K562 (cell line): ENCODE measurements around the gene NDUFAF2. TPM values are rescaled to one million over a fixed set of nuclear protein-coding genes. Genes with fewer than 3 reads are reported as not detected.
A peak's percentile ranks its signal among the peaks of the same experiment; 100 is the strongest.

Experiments
- BRCA1 ChIP-seq, 2 experiments: fragments of 450-650 bp in 1 of 2; sonication (generic) in 1 of 2; formaldehyde crosslinking in 1 of 2; IDR thresholded peaks; 2 replicates each; pipeline versions ENCODE4 v1.5.0 to v1.6.1; 2017 to 2020; ENCODE audit warnings: mild to moderate bottlenecking in 1 of 2, missing genetic modification reagents in 1 of 2
- CBFA2T3 ChIP-seq: fragments of 450-650 bp; IDR thresholded peaks from 2 replicates; pipeline ENCODE4 v1.6.1; 2017
- CTCF ChIP-seq, 3 experiments: IDR thresholded peaks in 2 of 3; conservative IDR thresholded peaks in 1 of 3; 2 replicates each; pipeline ENCODE4 v1.5.1; 2011 to 2012; ENCODE audit warnings: low read length in 3 of 3, mild to moderate bottlenecking in 3 of 3, control low read depth in 2 of 3, improper control_type of control experiment in 1 of 3, inconsistent platforms in 1 of 3, low read depth in 1 of 3, mixed read lengths in 1 of 3, moderate library complexity in 1 of 3; ENCODE audit not compliant: insufficient read depth in 2 of 3
- HIVEP1 ChIP-seq: fragments of 250-450 bp; sonication (Bioruptor Pico); IDR thresholded peaks from 2 replicates; pipeline ENCODE4 v1.4.0; 2020; ENCODE audit warnings: mild to moderate bottlenecking
- HMGXB4 ChIP-seq: sonication (generic); formaldehyde crosslinking; IDR thresholded peaks from 2 replicates; pipeline ENCODE4 v1.8.1; 2023; ENCODE audit warnings: mild to moderate bottlenecking, missing genetic modification reagents
- KDM5B ChIP-seq: fragments of 200-600 bp; sonication (generic); IDR thresholded peaks from 2 replicates; pipeline ENCODE4 v1.6.1; 2012; ENCODE audit warnings: low read depth, mild to moderate bottlenecking, moderate library complexity, low read length, control low read depth, inconsistent platforms; ENCODE audit not compliant: insufficient replicate concordance
- MTF1 ChIP-seq: fragments of 250-450 bp; sonication (Bioruptor Pico); IDR thresholded peaks from 2 replicates; pipeline ENCODE4 v1.9.0; 2021; ENCODE audit warnings: moderate library complexity, mild to moderate bottlenecking, inconsistent platforms, borderline replicate concordance
- NFATC3 ChIP-seq: fragments of 450-650 bp; IDR thresholded peaks from 2 replicates; pipeline ENCODE4 v1.6.1; 2017; ENCODE audit warnings: mild to moderate bottlenecking
- PHB ChIP-seq: fragments of 250-450 bp; sonication (Bioruptor Pico); IDR thresholded peaks from 2 replicates; pipeline ENCODE4 v1.5.0; 2021
- POLR2A ChIP-seq: fragments of 450-650 bp; conservative IDR thresholded peaks from 2 replicates; pipeline ENCODE4 v1.6.1; 2016
- POLR2B ChIP-seq: fragments of 450-650 bp; IDR thresholded peaks from 2 replicates; pipeline ENCODE4 v1.6.1; 2018; ENCODE audit warnings: low read depth; ENCODE audit not compliant: partially characterized antibody
- RBM15 ChIP-seq: fragments of 200-400 bp; formaldehyde crosslinking; IDR thresholded peaks from 2 replicates; pipeline ENCODE4 v1.6.1; 2018; ENCODE audit warnings: mild to moderate bottlenecking, low read length, moderate library complexity; ENCODE audit not compliant: insufficient read depth
- SMARCE1 ChIP-seq: fragments of 450-650 bp; IDR thresholded peaks from 2 replicates; pipeline ENCODE4 v1.7.1; 2016; ENCODE audit warnings: mild to moderate bottlenecking
- THAP12 ChIP-seq: fragments of 250-450 bp; sonication (Bioruptor Pico); IDR thresholded peaks from 2 replicates; pipeline ENCODE4 v1.9.0; 2021; ENCODE audit warnings: mild to moderate bottlenecking, inconsistent platforms
- TSC22D4 ChIP-seq: fragments of 450-650 bp; IDR thresholded peaks from 2 replicates; pipeline ENCODE4 v1.6.1; 2016; ENCODE audit warnings: missing genetic modification characterization, missing biosample characterization, control low read depth
- ZFX ChIP-seq: sonication (generic); formaldehyde crosslinking; IDR thresholded peaks from 2 replicates; pipeline ENCODE4 v1.8.0; 2022; ENCODE audit warnings: mild to moderate bottlenecking, missing genetic modification reagents, moderate library complexity
- ZNF174 ChIP-seq: fragments of 250-450 bp; sonication (Bioruptor Pico); IDR thresholded peaks from 2 replicates; pipeline ENCODE4 v1.4.0; 2020; ENCODE audit warnings: mild to moderate bottlenecking
- ZNF23 ChIP-seq: fragments of 250-450 bp; sonication (Bioruptor Pico); IDR thresholded peaks from 2 replicates; pipeline ENCODE4 v1.4.0; 2020; ENCODE audit warnings: mild to moderate bottlenecking
- ZNF518B ChIP-seq: fragments of 250-450 bp; sonication (Bioruptor Pico); IDR thresholded peaks from 2 replicates; pipeline ENCODE4 v1.5.0; 2021; ENCODE audit warnings: mild to moderate bottlenecking, moderate library complexity
- polyA plus RNA-seq, 8 experiments: library from polyadenylated mRNA; depleted of rRNA in 4 of 8; stranded (reverse) in 5 of 8; unstranded in 3 of 8; fragments of >200 nt; fragmentation: Nextera tagmentation in 2 of 8; fragmentation: Illumina TruSeq in 1 of 8; extraction: Ambion mirVana in 2 of 8; extraction: Trizol in 1 of 8; gene quantifications; 2 replicates each; pipeline versions ENCODE4 v1.2.1 to v1.2.3, GENCODE V29; 2011 to 2014; ENCODE audit warnings: inconsistent platforms in 1 of 8, missing spikeins in 1 of 8
- total RNA-seq, 7 experiments: library from RNA; depleted of rRNA in 6 of 7; stranded (reverse); fragments of >200 nt in 6 of 7; fragmentation: Illumina TruSeq in 2 of 7; extraction: Trizol in 2 of 7; gene quantifications; 2 replicates each; pipeline versions ENCODE4 v1.2.1 to v1.2.3, GENCODE V29; 2011 to 2021; ENCODE audit warnings: low replicate concordance in 1 of 7
- TF ChIP-seq, protein P1 (sequence below): sonication (generic); formaldehyde crosslinking; IDR thresholded peaks from 2 replicates; pipeline ENCODE4 v1.8.0; 2022; ENCODE audit warnings: missing genetic modification reagents, mild to moderate bottlenecking, moderate library complexity, borderline replicate concordance

The NDUFAF2 gene
- total and polyA plus RNA-seq, 9 of the 15 experiments (the other 6 are each of a cell fraction or from before 2014, with no cell fraction given) = 56.0 to 155 (median 95.9) TPM

DNA sequence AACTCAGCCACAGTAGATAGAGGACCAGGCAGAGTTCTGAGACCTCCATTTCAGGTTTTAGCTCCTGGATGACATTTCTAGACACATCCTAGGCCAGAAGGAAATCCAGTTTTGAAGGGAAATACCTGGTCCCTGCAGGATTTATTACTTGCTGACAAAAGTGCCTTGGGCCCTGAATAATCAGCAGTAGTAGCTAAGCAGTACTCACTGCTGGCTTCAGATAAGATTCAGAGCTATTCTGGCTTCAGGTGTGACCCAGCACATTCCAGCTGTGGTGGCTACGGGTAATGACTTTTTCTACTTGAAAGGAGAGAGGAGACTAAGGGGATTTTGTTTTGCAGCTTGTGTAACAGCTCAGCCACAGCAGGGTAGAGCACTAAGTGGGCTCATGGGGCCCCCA, 34.0 kb downstream of the NDUFAF2 start (continued):
- TF ChIP-seq ZNF518B (no peak), RBM15 (no peak), HMGXB4 (CRISPR knock-in tag) (no peak), CTCF (IDR thresholded peaks at IDR 0.05 in 2 of 3, conservative IDR thresholded peaks at IDR 0.05 in 1 of 3; ENCODE audit: insufficient read depth in 2 of 3, low read depth in 1 of 3, low read length in 3 of 3) (no peak), THAP12 (CRISPR knock-in tag) (no peak), TSC22D4 (tag) (no peak), CBFA2T3 (peak; percentile 98), PHB (CRISPR knock-in tag) (no peak), ZFX (CRISPR knock-in tag) (no peak), ZNF23 (CRISPR knock-in tag) (no peak), MTF1 (CRISPR knock-in tag) (no peak), KDM5B (no peak), POLR2A (no peak), HIVEP1 (CRISPR knock-in tag) (no peak), BRCA1 (IDR thresholded peaks at IDR 0.05) (no peak), BRCA1 (CRISPR knock-in tag; IDR thresholded peaks at IDR 0.05) (no peak), POLR2B (no peak), NFATC3 (0 out of 2 replicates have a peak, but pooled peaks have one; percentile 52), SMARCE1 (peak; percentile 93), ZNF174 (CRISPR knock-in tag) (no peak)
- TF ChIP-seq, protein P1, sequence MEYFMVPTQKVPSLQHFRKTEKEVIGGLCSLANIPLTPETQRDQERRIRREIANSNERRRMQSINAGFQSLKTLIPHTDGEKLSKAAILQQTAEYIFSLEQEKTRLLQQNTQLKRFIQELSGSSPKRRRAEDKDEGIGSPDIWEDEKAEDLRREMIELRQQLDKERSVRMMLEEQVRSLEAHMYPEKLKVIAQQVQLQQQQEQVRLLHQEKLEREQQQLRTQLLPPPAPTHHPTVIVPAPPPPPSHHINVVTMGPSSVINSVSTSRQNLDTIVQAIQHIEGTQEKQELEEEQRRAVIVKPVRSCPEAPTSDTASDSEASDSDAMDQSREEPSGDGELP (CRISPR knock-in tag) = peak; percentile 62
